ENCODE data around the gene PCDHA8.
"Not testable (repeated sequence)": the region's sequence is repeated elsewhere in the genome, so short reads cannot be mapped to it uniquely, and the experiment has no call there.

The PCDHA8 gene, protein sequence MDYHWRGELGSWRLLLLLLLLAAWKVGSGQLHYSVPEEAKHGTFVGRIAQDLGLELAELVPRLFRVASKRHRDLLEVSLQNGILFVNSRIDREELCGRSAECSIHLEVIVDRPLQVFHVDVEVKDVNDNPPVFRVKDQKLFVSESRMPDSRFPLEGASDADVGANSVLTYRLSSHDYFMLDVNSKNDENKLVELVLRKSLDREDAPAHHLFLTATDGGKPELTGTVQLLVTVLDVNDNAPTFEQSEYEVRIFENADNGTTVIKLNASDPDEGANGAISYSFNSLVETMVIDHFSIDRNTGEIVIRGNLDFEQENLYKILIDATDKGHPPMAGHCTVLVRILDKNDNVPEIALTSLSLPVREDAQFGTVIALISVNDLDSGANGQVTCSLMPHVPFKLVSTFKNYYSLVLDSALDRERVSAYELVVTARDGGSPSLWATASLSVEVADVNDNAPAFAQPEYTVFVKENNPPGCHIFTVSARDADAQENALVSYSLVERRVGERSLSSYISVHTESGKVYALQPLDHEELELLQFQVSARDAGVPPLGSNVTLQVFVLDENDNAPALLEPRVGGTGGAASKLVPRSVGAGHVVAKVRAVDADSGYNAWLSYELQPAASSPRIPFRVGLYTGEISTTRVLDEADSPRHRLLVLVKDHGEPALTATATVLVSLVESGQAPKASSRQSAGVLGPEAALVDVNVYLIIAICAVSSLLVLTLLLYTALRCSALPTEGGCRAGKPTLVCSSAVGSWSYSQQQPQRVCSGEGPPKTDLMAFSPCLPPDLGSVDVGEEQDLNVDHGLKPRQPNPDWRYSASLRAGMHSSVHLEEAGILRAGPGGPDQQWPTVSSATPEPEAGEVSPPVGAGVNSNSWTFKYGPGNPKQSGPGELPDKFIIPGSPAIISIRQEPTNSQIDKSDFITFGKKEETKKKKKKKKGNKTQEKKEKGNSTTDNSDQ

DNA sequence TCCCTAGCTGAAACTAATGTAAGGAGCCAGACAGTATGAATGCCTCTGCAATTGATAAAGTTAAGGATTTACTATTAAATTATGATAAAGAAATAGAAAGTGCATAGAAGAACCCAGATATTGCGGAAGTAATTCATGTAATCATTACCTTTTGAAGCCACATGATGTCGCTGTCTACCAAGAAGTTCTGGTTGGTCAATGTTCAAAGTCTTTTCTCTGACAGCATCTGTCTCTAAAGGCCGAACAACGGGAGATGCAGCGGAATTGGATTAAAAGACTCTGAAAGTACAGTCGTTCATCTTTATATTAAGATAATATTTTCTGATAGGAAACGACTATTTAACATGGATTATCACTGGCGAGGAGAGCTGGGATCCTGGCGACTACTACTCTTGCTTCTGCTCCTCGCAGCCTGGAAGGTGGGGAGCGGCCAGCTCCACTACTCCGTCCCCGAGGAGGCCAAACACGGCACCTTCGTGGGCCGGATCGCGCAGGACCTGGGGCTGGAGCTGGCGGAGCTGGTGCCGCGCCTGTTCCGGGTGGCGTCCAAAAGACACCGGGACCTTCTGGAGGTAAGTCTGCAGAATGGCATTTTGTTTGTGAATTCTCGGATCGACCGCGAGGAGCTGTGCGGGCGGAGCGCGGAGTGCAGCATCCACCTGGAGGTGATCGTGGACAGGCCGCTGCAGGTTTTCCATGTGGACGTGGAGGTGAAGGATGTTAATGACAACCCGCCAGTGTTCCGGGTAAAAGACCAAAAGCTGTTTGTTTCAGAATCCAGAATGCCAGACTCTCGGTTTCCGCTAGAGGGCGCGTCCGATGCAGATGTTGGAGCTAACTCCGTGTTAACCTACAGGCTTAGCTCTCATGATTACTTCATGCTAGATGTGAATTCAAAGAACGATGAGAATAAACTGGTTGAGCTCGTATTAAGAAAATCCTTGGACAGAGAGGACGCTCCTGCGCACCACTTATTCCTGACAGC lies at the start of gene PCDHA8:
PCDHA8 (plus strand) TSS at position 210 of the 985 bp plus-strand sequence; CDS start at position 345, 135 bp downstream.
- DNase-seq (ENCODE audit: low read depth), result no peak

DNA sequence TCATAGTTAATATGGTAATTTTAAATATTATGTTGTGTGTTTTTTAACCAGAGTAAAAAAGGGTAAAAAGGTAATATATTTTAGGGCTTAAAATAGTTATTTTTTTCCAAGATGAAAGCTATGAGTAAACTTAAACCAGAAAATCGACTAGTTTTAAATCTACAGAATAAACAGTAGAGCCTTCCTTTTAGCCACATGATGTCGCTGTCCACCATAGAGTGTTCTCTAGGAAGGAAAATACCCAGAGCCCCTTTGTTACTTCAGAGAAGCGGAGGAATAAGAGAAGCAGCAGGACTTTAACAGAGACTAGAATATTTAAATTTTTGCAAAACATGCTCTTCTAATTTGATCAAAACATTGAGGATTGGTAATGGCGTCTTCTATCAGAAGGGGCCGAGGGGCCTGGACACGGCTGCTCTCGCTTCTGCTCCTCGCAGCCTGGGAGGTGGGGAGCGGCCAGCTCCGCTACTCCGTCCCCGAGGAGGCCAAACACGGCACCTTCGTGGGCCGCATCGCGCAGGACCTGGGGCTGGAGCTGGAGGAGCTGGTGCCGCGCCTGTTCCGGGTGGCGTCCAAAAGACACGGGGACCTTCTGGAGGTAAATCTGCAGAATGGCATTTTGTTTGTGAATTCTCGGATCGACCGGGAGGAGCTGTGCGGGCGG lies 46.3 kb upstream of the PCDHA8 start, which contains the start of gene PCDHA2:
PCDHA2 (plus strand) TSS at position 258 of the 664 bp plus-strand sequence.
- no peak for DNase-seq (ENCODE audit: low read depth)

DNA sequence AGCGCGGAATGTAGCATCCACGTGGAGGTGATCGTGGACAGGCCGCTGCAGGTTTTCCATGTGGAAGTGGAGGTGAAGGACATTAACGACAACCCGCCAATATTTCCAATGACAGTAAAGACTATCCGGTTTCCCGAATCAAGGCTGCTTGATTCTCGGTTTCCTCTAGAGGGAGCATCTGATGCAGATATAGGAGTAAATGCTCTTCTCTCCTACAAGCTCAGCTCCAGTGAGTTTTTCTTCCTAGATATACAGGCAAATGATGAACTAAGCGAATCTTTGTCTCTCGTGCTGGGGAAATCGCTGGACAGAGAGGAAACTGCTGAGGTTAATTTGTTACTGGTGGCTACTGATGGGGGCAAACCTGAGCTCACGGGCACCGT lies 45.7 kb upstream of the PCDHA8 start:
- DNase-seq (ENCODE audit: low read depth), result no peak

DNA sequence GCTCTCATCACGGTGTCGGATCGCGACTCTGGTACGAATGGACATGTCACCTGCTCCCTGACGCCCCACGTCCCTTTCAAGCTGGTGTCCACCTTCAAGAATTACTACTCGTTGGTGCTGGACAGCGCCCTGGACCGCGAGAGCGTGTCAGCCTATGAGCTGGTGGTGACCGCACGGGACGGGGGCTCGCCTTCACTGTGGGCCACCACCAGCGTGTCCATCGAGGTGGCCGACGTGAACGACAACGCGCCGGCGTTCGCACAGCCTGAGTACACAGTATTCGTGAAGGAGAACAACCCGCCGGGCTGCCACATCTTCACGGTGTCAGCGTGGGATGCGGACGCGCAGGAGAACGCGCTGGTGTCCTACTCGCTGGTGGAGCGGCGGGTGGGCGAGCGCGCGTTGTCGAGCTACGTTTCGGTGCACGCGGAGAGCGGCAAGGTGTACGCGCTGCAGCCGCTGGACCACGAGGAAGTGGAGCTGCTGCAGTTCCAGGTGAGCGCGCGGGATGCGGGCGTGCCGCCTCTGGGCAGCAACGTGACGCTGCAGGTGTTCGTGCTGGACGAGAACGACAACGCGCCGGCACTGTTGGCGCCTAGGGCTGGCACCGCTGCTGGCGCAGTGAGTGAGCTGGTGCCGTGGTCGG lies 44.8 kb upstream of the PCDHA8 start:
- not testable (repeated sequence) for DNase-seq (ENCODE audit: low read depth)

DNA sequence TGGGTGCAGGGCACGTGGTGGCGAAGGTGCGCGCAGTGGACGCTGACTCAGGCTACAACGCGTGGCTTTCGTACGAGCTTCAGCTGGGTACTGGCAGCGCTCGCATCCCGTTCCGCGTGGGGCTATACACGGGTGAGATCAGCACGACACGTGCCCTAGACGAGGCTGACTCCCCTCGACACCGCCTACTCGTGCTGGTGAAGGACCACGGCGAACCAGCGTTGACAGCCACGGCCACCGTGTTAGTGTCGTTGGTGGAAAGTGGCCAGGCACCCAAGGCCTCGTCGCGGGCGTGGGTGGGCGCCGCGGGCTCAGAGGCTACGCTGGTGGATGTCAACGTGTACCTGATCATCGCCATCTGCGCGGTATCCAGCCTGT lies 44.3 kb upstream of the PCDHA8 start:
- no peak for DNase-seq (ENCODE audit: low read depth)

DNA sequence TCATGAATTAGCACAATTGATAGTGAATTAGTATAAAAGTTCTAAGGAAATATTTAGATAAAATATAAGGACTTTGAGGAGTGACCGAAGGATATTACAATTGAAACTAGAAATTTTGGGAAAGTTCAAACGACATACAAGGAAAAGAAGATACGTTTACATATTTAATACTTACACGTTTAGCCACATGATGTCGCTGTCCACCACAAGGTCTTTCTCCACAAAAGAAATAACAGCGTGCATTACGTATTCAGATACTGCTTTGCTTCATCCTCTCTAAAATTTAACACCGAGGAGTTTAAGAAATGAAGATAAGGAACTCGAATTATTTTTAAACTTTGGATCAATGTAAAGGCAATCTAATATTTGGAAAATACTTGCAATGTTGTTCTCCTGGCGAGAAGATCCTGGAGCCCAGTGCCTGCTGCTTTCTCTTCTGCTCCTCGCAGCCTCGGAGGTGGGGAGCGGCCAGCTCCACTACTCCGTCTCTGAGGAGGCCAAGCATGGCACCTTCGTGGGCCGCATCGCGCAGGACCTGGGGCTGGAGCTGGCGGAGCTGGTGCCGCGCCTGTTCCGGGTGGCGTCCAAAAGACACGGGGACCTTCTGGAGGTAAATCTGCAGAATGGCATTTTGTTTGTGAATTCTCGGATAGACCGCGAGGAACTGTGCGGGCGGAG lies 40.0 kb upstream of the PCDHA8 start, which contains the start of gene PCDHA3:
PCDHA3 (plus strand) TSS at position 242 of the 678 bp plus-strand sequence.
- peak; percentile 15 for DNase-seq (ENCODE audit: low read depth)

DNA sequence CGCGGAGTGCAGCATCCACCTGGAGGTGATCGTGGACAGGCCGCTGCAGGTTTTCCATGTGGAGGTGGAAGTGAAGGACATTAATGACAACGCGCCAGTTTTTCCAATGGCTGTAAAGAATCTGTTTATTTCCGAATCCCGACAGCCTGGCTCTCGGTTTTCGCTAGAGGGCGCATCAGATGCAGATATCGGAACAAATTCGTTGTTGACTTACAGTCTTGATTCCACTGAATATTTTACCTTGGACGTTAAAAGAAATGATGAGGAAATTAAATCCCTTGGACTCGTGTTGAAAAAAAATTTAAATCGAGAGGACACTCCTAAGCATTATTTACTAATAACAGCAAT lies 39.5 kb upstream of the PCDHA8 start:
- no peak for DNase-seq (ENCODE audit: low read depth)

DNA sequence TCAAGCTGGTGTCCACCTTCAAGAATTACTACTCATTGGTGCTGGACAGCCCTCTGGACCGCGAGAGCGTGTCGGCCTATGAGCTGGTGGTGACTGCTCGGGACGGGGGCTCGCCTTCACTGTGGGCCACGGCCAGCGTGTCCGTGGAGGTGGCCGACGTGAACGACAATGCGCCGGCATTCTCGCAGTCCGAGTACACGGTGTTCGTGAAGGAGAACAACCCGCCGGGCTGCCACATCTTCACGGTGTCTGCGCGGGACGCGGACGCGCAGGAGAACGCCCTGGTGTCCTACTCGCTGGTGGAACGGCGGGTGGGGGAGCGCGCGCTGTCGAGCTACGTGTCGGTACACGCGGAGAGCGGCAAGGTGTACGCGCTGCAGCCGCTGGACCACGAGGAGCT lies 38.6 kb upstream of the PCDHA8 start:
- not testable (repeated sequence) for DNase-seq (ENCODE audit: low read depth)

DNA sequence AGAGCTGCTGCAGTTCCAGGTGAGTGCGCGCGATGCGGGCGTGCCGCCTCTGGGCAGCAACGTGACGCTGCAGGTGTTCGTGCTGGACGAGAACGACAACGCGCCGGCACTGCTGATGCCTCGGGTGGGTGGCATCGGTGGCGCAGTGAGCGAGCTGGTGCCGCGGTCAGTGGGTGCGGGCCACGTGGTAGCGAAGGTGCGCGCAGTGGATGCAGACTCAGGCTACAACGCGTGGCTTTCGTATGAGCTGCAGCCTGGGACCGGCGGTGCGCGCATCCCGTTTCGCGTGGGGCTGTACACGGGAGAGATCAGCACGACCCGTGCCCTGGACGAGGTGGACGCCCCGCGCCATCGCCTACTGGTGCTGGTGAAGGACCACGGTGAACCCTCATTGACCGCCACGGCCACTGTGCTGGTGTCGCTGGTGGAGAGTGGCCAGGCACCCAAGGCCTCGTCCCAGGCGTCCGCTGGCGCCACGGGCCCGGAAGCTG lies 38.2 kb upstream of the PCDHA8 start:
- DNase-seq (ENCODE audit: low read depth), result no peak

DNA sequence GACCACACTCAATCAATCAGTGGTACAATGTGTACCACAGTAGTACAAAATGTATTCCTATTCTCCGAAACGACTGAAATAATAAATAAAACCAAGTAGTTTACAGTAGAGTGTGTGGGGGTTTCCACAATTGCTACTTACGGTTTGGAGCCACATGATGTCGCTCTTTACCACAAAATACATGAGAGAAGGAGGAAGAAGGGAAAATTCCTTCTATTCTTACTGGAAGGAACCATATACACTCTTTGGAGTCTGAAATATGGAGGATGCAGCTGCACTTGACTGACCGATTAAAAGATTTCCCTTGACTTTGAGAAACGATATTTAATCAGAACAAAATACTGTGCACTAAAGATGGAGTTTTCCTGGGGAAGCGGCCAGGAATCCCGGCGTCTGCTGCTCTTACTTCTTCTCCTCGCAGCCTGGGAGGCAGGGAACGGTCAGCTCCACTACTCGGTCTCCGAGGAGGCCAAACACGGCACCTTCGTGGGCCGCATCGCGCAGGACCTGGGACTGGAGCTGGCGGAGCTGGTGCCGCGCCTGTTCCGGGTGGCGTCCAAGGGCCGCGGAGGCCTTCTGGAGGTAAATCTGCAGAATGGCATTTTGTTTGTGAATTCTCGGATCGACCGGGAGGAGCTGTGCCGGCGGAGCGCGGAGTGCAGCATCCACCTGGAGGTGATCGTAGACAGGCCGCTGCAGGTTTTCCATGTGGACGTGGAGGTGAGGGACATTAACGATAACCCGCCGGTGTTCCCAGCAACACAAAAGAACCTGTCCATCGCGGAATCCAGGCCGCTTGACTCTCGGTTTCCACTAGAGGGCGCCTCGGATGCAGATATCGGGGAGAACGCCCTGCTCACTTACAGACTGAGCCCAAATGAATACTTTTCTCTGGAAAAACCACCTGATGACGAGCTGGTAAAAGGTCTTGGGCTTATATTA lies 33.9 kb upstream of the PCDHA8 start, which contains the start of gene PCDHA4:
PCDHA4 (plus strand) TSS at position 235 of the 942 bp plus-strand sequence.
- no peak for DNase-seq (ENCODE audit: low read depth)

DNA sequence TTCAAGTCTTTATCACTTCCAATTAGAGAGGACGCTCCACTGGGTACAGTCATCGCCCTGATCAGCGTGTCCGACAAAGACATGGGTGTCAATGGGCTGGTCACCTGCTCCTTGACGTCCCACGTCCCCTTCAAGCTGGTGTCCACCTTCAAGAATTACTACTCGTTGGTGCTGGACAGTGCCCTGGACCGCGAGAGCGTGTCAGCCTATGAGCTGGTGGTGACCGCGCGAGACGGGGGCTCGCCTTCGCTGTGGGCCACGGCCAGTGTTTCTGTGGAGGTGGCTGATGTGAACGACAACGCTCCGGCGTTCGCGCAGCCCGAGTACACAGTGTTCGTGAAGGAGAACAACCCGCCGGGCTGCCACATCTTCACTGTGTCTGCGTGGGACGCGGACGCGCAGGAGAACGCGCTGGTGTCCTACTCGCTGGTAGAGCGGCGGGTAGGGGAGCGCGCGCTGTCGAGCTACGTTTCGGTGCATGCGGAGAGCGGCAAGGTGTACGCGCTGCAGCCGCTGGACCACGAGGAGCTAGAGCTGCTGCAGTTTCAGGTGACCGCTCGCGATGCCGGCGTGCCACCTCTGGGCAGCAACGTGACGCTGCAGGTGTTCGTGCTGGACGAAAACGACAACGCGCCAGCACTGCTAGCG lies 32.6 kb upstream of the PCDHA8 start:
- DNase-seq (ENCODE audit: low read depth), result not testable (repeated sequence)

DNA sequence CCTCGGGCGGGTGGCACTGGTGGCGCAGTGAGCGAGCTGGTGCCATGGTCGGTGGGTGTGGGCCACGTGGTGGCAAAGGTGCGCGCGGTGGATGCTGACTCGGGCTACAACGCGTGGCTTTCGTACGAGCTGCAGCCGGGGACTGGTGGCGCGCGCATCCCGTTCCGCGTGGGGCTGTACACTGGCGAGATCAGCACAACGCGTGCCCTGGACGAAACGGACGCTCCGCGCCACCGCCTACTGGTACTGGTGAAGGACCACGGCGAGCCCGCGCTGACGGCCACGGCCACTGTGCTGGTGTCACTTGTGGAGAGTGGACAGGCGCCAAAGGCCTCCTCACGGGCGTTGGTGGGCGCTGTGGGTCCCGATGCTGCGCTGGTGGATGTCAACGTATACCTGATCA lies 32.1 kb upstream of the PCDHA8 start:
- no peak for DNase-seq (ENCODE audit: low read depth)

DNA sequence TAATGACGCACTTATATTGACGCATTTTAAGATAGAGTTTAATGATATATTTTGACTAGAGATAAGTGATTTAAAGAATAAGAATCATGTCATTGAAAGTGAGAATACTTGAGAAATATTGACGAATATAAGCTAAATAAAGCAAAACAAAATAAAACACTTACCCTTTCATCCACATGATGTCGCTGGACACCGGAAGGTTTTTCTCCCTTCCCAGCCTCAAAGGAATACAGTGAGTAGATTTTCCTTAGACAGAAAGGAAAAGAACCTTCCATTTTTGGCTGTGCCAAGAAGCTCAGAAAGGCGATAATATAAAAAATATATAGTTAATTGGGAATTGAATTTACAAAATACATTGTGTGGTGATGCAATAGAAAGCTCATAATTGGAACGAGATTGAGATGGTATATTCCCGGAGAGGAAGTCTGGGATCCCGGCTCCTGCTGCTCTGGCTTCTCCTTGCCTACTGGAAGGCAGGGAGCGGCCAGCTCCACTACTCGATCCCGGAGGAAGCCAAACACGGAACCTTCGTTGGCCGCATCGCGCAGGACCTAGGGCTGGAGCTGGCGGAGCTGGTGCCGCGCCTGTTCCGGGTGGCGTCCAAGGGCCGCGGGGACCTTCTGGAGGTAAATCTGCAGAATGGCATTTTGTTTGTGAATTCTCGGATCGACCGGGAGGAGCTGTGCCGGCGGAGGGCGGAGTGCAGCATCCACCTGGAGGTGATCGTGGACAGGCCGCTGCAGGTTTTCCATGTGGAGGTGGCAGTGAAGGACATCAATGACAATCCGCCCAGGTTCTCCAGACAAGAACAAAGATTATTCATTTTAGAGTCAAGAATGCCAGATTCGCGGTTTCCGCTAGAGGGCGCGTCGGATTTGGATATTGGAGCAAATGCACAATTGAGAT lies 19.4 kb upstream of the PCDHA8 start, which contains the start of gene PCDHA5:
PCDHA5 (plus strand) TSS at position 239 of the 906 bp plus-strand sequence.
- DNase-seq (ENCODE audit: low read depth), result no peak

DNA sequence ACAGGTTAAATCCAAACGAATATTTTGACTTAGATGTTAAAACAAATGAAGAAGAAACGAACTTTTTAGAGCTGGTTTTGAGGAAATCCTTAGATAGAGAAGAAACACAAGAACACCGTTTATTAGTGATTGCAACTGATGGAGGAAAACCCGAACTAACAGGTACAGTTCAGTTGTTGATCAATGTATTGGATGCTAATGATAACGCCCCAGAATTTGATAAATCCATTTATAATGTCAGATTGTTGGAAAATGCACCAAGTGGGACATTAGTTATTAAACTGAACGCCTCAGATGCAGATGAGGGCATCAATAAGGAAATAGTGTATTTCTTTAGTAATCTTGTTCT lies 18.7 kb upstream of the PCDHA8 start:
- no peak for DNase-seq (ENCODE audit: low read depth)

DNA sequence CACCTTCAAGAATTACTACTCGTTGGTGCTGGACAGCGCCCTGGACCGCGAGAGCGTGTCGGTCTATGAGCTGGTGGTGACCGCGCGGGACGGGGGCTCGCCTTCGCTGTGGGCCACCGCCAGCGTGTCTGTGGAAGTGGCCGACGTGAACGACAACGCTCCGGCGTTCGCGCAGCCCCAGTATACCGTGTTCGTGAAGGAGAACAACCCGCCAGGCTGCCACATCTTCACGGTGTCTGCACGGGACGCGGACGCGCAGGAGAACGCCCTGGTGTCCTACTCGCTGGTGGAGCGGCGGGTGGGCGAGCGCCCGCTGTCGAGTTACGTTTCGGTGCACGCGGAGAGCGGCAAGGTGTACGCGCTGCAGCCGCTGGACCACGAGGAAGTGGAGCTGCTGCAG lies 18.0 kb upstream of the PCDHA8 start:
- DNase-seq (ENCODE audit: low read depth), result not testable (repeated sequence)

DNA sequence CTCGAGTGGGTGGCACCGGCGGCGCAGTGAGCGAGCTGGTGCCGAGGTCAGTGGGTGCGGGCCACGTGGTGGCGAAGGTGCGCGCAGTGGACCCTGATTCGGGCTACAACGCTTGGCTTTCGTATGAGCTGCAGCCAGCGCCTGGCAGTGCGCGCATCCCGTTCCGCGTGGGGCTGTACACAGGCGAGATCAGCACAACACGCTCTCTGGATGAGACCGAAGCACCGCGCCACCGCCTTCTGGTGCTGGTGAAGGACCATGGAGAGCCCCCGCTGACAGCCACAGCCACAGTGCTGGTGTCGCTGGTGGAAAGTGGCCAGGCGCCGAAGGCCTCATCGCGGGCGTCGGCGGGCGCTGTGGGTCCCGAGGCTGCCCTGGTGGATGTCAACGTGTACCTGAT lies 17.5 kb upstream of the PCDHA8 start:
- DNase-seq (ENCODE audit: low read depth), result no peak

Measured in GM04503 (cell line).